DMS 273 treated with DMSO at 0.1 percent for 48 hours (cell line): ENCODE results near the gene CD79B.
"Not testable (repeated sequence)": the region's sequence is repeated elsewhere in the genome, so short reads cannot be mapped to it uniquely, and the experiment has no call there.

Experiments used
- DNase-seq: peaks from one replicate; lab custom pipeline; 2025; lab: John Stamatoyannopoulos, UW

Gene CD79B

GRCh38 chr17:63909586-63909985 is 22.5 kb downstream of the CD79B start:
- not testable (repeated sequence) for DNase-seq

DNA sequence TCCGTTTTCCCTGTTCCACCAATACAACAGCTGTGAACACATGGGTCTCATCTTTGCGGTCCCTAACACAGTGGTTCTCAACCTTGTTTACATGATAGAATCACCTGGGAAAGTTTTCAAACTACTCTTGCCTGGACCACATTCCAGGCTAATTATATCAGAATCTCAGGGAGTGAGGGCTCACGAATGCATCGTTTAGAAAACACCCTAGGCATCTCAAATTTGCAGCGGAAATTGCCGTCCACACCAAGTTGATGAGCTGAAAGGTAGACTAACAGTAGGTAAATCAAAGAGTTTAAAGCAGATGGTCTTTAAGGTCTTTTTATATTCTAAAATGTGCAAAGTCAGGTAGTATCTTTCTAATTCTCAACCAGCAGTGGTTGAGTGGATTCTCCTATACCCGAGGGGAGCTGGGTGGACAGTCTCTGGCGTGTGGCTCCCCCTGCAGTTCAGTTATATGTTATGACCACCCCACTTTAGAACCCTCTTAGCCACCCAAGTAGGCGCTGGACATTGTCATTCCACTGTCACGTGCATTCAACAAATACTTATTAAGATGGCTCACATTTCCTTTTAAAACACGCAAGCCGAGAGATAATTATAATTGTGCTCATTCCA is 24.9 kb downstream of the CD79B start:
- DNase-seq, result peak; percentile 8

- not testable (repeated sequence) for DNase-seq
These were observed 27.3 kb downstream of the CD79B start for GRCh38 chr17:63904796-63905195.

DNA sequence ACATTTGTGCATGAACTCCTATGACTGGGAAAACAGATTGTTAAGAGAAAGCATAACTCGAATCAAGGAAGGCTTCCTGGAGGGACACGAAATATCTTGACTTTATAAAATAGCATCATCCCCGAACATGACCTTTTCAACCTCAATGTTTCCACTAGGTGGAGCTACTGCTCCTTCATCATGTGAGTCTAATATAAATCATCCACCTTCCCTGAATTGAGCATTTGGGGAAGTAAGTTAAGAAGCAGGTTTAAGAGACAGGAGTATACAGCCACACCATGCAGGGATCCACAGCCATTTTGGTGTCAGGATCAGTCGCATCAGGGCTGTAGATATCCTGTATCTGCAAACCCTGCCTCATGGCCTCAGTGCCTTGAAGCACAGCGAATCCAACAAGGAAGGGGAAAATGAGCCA is 28.3 kb downstream of the CD79B start:
- not testable (repeated sequence) for DNase-seq

DNA sequence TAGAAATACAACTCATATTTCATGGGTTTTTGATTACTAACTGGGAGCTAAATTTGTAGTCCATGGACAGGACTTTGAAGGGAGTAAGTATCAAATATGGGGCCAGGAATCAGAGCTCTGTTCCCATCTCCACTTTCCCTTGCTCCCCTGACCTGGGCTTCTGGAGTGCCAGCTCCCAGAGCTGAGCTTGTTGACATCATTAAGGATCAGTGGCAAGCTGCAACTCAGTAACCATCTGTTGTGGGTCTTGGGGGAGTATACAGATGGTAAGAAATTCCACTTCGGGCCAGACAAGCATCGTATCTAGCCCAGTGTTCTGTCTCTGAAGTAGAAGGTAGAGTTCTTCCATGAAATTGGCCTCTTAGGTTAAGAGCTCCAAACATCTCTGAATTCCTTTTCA is 30.2 kb downstream of the CD79B start:
- DNase-seq, result peak; percentile 86

- not testable (repeated sequence) for DNase-seq
These were observed 33.0 kb downstream of the CD79B start for GRCh38 chr17:63898899-63899798.

GRCh38 chr17:63896524-63897354 is 35.4 kb downstream of the CD79B start, which contains the start of gene CSH1:
Gene CSH1 (minus strand): TSS chr17:63896574. CDS start chr17:63896511, 63 bp downstream.
- not testable (repeated sequence) for DNase-seq

GRCh38 chr17:63894821-63895220 is 37.3 kb downstream of the CD79B start:
- not testable (repeated sequence) for DNase-seq

DNA sequence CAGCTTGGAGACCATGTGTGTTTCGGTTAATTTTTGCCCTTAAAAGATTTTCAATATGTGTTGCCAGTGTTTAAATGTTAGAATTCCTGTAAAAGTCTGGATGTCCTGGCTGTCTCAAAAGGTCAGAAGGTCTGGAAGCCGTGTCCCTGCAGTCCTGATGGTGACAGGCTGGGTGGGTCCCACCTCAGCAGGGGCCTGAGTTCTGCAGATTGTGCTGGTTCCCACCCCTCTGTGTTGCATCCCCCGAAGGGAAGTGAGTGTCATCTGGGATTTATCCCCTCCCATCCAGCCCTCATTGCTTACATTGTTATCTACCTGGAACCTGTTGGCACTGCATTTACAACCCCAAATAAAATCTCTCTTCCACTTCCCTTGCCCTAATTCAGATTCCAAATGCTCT is 38.1 kb downstream of the CD79B start:
- DNase-seq, result not testable (repeated sequence)

- DNase-seq, result not testable (repeated sequence)
These were observed 39.7 kb downstream of the CD79B start for GRCh38 chr17:63892316-63893037.

DNA sequence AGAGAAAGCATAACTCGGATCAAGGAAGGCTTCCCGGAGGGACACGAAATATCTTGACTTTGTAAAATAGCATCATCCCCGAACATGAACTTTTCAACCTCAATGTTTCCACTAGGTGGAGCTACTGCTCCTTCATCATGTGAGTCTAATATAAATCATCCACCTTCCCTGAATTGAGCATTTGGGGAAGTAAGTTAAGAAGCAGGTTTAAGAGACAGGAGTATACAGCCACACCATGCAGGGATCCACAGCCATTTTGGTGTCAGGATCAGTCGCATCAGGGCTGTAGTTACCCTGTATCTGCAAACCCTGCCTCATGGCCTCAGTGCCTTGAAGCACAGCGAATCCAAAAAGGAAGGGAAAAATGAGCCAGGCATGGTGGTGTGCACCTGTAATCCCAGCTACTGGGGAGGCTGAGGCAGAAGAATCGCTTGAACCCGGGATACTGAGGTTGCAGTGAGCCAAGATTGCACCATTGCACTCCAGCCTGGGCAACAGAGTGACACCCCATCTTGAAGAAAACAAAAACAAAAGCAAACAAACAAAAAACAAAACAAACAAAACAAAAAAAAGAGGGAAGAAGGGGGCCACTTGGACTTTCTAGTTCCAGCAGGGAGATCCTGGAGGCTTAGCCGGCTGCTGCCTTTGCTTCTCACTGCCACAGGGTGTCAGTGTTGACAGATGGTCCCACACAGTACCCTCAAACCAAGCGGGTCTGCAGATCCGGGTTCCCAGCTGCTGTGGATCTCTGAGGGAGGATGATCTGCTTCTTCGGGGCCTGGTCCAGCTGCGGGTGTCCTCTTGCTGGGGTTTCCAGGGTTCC is 42.9 kb downstream of the CD79B start:
- DNase-seq, result not testable (repeated sequence)

GRCh38 chr17:63885119-63885518 is 47.0 kb downstream of the CD79B start:
- DNase-seq, result not testable (repeated sequence)

DNA sequence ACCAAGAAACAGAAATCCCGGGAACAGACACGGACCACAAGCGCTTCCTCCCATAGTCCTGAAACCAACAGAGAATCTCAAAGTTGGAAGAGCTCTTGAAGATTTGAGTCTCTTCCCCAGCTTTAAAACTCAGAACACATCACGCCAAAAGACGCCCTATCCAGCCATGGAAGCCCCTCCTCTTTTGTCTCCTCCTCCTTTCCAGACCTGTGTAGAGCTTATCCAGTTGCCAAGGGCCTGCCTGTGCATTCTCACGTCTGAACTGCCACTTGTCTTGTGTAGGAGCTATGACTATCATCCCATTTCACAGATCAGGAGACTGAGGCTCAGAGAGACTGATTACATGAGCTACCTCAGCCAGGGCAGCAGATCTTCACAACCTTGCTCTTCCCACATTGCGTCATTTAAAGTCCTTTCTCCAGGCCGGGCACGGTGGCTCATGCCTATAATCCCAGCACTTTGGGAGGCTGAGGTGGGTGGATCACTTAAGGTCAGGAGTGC is 49.5 kb downstream of the CD79B start:
- not testable (repeated sequence) for DNase-seq

DNA sequence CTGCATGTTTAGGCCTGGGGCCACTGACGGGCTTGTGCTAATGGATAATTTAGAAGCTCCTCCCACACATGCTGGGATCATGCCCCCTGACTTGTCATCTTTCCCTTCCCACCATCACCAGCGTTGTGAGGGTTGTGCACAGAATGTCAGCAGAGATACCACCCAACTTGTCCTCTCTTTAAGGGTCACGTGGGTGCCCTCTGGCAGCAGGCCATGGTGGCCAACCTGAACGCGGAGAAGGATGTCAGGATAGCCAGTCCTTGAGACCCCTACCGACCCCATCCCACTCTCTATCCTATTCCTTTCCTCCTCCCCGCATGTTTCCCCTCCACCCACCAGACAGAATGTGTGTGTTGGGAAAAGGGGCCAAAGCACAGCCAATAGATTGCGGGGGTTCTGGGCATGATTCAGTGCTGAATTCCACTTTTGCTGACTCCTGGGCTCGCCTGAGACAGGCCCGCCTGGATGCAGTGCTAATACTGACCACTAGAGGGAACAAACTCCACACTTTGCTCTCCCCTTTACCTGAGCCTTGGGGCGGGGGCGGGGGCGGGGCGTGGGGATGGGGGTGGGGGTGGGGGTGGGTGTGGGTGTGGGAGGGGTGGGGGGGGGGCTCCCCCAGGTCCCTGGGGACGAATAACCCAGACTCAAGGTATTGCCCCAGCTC is 50.1 kb downstream of the CD79B start, which contains the start of gene GH2:
TSS of gene GH2 (minus strand) at position 10 of the 667 bp plus-strand sequence. CDS start 143 bp downstream, outside the sequence.
- DNase-seq, result no peak

DNA sequence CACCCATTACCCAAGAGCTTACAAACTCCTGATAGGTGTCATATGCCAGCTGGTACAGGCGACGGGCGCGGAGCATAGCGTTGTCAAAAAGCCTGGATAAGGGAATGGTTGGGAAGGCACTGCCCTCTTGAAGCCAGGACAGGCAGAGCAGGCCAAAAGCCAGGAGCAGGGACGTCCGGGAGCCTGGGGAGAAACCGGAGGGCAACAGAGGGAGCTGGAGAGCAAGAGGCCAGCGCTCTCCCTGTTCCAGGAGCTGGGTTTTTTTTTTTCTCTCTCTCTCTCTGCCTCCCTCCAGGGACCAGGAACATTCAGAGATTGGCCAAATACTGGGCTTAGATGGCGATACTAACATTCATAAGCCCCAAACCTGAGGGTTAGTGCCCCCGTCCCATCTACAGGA is 50.8 kb downstream of the CD79B start:
- not testable (repeated sequence) for DNase-seq

- DNase-seq, result no peak
These were observed 51.4 kb downstream of the CD79B start for GRCh38 chr17:63880706-63881105.
